Measurements from ENCODE around the gene NUAK1. TPM values are rescaled to one million over a fixed set of nuclear protein-coding genes. Genes with fewer than 3 reads are reported as not detected.

Gene NUAK1
- total RNA-seq, 1 experiment from 2014 or later, result 10.1 TPM

GRCh38 chr12:106049546-106049945 lies 89.2 kb downstream of the NUAK1 start:
- Histone ChIP-seq H3K14ac (ENCODE audit: insufficient read depth, low read length) (no peak overlapping the region), H3K18ac (ENCODE audit: insufficient read length, low read depth, low read length) (no peak overlapping the region), H2BK15ac (ENCODE audit: low read depth, low read length) (no peak overlapping the region), H3K79me1 (ENCODE audit: insufficient read depth, low read depth, low read length, poor library complexity, severe bottlenecking) (no peaks in the 10 kb centered on the region), H3K23me2 (ENCODE audit: insufficient read length, low read depth, low read length, poor library complexity, severe bottlenecking) (no peaks in the 10 kb centered on the region), H3K27me3 (ENCODE audit: insufficient read depth, low read length) (no peaks in the 10 kb centered on the region), H2BK120ac (ENCODE audit: low read depth, low read length, poor library complexity, severe bottlenecking) (no peak overlapping the region), H2BK5ac (ENCODE audit: insufficient read length, low read length) (no peak overlapping the region), H3K4ac (ENCODE audit: low read depth, low read length) (no peak overlapping the region), H3K4me1 (ENCODE audit: insufficient read depth, low read length) (no peaks in the 10 kb centered on the region), H3K23ac (ENCODE audit: insufficient read length, low read depth, low read length) (no peak overlapping the region), H3K4me2 (ENCODE audit: insufficient read depth, insufficient read length, low read length) (no peak overlapping the region), H4K91ac (ENCODE audit: insufficient read length, low read depth, low read length) (no peak overlapping the region), H3K56ac (ENCODE audit: insufficient read length, low read depth, low read length) (no peak overlapping the region), H2BK20ac (ENCODE audit: low read depth, low read length, poor library complexity, severe bottlenecking) (no peak overlapping the region), H3K27ac (ENCODE audit: insufficient read length, low read depth, low read length) (no peak overlapping the region), H2AK5ac (ENCODE audit: insufficient read length, low read length) (no peak overlapping the region), H4K20me1 (ENCODE audit: control insufficient read depth, insufficient read depth, insufficient read length) (no peaks in the 10 kb centered on the region), H3K9me3 (ENCODE audit: control insufficient read depth, low read depth, low read length) (no peaks in the 10 kb centered on the region), H2AFZ (ENCODE audit: low read length) (no peak overlapping the region), H2BK12ac (ENCODE audit: insufficient read length, low read depth, low read length) (no peak overlapping the region), H4K5ac (ENCODE audit: insufficient read length, low read depth, low read length) (no peak overlapping the region), H4K8ac (replicated peaks; ENCODE audit: insufficient read length, low read depth, low read length) (no peak overlapping the region), H3K9ac (ENCODE audit: extremely low read depth, insufficient read length, low read length) (no peak overlapping the region), H3K79me2 (ENCODE audit: insufficient read depth, low read length) (no peaks in the 10 kb centered on the region), H3T11ph (ENCODE audit: low read length) (no peak overlapping the region)
- Mint-ChIP-seq H3K27ac (no peak overlapping the region), H3K9me3 (no peaks in the 10 kb centered on the region; a peak in 1 of 5 replicates), H3K27me3 (ENCODE audit: low read depth) (no peaks in the 10 kb centered on the region; the same call in 1 of the 2 replicates), H3K4me1 (peaks cover 9 to 12% of the 10 kb centered on the region in 2 experiments), H3K4me3 (no peak overlapping the region), H3K36me3 (ENCODE audit: insufficient read depth in 1 of 3, low read depth in 3 of 3) (no peaks in the 10 kb centered on the region; a peak in 1 of 7 replicates)
- no peak for DNase-seq
- WGBS (ENCODE audit: extremely low coverage, insufficient read length, low lambda C conversion rate), result no CpG with 5 or more reads among the region's 5 CpGs
- no peak for TF ChIP-seq CTCF (conservative IDR thresholded peaks at IDR 0.05)

Measured in H9 (cell line).